NCI-H187 treated with DMSO at 0.1 percent for 48 hours (cell line): Measurements from ENCODE around the gene PRSS33.

Experiments
- DNase-seq: peaks from one replicate; lab custom pipeline; 2025; lab: John Stamatoyannopoulos, UW

PRSS33 gene, protein sequence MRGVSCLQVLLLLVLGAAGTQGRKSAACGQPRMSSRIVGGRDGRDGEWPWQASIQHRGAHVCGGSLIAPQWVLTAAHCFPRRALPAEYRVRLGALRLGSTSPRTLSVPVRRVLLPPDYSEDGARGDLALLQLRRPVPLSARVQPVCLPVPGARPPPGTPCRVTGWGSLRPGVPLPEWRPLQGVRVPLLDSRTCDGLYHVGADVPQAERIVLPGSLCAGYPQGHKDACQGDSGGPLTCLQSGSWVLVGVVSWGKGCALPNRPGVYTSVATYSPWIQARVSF

DNA sequence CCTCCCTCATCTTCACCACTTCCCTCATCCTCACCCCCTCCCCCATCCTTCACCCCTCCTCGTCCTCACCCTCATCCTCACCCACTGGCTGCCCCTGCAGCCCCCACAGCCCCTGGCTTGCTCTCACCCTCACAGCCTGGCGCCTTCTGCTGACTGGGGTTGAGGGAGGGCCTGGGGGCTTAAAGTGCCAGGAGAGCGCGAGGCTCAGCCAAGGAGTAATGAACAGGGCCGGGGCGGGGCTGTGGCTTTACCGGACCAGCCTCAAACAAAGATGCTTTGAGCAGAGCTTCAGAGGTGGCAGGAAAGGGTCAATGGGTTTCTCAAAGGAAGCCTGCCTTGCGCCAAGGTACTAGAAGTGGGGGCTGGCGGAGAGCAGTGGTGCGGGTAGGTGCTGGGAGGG is at the start of gene PRSS33:
Gene PRSS33 (minus strand): TSS at position 155 of the 400 bp plus-strand sequence. CDS start 1,013 bp downstream, outside the sequence.
- no peak for DNase-seq

DNA sequence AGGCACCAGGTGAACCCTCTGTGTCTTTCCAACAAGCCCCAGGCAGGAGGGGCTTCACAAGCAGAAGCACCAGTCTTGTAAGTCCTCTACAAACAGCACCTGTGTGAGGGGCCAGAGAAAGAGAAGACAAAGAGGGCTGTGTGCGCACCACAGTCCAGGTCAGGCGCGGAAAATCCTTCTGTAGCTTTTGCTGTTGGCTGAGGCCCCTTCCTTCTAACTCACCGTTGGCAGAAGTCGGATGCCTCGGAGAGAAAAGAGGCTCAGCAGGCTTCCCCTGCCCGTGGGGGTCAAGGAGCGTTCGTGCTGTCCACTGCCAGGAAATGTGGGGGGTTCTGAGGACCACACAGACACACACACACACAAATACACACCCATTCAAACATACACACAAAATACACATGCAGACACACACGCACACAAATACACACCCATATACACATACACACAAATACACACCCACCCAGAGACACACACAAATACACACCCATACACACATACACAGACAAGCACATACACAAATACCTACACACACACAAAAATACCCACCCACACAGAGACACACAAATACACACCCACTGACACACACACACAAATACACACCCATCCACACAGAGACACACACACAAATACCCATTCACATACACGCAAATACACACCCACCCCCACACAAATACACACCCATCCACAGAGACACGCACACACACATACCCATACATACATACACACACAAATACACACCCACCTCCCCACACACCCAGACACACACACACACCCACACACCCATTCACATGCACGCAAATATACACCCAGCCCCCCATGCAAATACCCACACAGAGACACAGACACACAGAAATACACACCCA is 49.5 kb upstream of the PRSS33 start:
- no peak for DNase-seq

DNA sequence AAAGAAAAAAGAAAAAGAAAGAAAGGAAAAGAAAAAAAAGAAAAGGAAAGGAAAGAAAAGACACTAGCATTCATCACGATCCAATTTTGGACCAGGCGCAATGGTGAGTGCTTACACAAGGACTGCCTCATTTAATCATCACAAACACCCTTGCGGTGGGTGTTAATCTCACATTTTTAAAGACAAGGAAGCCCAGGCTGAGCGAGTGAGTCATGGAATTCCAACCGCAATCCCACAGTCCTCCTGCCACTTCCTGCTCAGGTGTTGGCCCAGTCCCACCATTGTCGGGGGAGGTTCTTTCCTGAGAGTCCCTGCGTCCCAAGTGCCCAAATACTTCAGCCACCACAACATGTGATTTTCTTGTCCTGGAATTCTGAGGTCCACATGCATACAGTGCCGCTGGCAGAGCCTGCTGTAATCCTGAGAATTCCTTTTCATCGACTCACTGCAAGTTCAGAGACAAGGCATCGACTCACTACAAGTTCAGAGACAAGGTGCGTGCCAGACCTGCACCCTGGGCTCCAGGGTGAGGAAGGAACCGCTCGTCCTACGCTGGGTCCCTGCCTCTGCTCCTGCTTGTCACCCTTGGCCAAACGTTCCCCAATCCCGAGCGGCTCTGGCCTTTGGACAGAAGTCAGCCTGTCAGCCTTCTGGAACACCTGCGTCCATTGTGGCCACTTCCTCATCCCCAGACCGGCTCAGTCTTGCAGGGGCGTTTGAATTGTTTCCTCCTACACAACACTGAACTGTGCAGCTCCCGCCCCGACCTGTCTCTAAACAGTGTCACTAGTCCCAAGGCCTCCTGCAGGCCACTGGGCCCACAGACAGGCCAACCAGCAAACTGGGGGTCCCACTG is 48.5 kb upstream of the PRSS33 start:
- DNase-seq = no peak

DNA sequence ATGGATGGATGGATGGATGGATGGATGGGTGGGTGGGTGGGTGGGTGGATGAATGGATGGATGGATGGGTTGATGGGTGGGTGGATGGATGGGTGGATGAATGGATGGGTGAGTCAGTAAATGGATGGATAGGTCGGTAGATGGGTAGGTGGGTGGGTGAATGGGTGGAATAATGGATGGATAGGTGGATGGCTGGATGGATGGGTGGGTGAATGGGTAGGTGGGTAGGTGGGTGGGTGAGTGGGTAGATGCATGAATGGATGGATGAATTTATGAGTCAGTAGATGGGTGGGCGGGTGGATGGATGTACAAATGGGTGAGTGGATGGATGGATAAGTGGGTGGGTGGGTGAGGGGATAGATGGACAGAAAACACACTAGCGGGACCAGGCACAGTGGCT is 47.6 kb upstream of the PRSS33 start:
- DNase-seq = no peak

DNA sequence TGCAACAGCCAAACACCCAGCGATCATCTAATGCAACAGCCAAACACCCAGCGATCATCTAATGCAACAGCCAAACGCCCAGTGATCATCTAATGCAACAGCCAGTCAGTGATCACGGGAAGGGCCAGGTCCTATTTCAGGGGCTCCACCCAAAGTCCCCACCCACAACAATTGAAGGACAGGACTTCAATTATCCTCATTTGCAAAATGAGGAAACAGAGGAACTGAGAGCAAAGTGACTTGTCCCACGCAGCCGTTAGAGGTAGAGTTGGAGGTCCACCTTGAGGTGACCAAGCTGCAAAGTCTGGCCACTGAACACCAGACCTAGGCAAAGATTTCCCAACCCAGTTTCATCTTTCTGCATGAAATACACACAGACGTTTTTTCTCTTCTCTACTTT is 46.4 kb upstream of the PRSS33 start:
- no peak for DNase-seq

DNA sequence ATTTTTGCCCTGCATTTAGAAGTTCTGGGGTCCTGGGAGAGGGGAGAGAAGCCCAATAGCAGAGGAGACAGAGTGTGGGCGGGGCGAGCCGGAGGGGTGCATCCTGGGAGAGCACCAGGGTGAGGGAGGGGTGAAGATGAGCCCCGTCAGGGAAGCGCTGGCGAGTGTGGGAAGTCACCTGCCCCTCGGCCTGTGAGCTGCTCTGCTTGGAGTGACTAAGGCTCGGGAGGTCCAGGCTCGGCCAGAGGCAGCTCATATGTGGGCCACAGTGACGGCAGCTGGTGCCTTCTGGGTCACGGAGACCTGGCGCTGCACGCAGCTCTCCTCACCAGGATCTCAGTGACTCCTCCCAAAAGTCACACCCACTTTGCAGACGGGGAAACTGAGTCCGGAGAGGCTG is 43.8 kb upstream of the PRSS33 start:
- DNase-seq = no peak

DNA sequence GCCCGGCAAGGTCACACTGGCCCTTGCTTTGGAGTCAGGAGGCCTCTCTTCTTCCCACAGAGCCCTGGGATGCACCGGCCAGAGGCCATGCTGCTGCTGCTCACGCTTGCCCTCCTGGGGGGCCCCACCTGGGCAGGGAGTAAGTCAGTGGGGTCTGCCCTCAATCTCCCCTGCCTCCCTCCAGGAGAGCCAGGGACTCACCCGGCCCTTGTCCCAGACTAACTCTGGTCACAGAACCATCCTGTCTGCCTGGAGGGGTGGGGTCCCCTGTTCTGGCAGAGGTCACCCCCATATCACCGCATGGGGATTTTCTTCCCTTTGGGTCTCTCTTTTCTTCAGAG is 43.0 kb upstream of the PRSS33 start:
- DNase-seq = no peak

DNA sequence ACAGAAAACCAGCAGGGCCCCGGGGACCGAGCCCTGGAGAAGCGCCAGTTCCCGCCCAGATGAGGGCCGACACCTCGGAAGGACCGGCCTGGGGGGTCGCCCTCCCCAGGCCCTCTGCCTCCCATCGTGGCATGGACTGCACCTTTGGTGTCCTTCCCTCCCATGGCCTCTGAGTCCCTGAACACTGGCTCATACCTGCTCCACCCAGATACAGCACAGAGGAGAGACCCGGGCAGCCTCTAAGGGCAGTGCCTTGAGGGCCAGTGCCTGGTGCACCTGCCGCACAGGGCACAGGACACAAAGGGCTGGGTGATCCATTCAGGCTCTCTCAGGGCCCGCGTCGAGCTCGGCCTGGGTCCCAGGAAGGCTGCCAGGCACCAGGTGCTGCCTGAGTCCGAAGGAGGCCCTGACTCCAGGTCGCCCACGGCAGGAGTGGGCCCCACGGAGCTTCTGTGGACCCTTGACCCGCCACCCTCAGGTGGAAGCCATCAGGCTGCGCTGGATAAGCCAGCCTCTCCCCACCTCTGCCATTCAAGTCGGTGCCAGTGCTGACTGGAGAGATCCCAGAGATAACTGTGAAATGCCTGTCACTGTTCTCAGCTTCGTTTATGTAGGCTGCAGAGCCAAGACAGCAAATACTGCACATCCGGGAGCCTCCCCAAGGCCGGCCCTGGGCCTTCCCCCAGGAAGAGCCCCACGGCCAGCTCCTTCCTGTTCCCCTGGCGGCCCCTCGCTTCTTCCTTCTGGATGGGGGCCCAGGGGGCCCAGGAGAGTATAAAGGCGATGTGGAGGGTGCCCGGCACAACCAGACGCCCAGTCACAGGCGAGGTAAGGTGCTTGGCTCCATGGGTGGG is 42.4 kb upstream of the PRSS33 start, which contains the start of gene ZG16B:
Gene ZG16B (plus strand): TSS at position 803 of the 854 bp plus-strand sequence. CDS start 139 bp downstream, outside the sequence.
- DNase-seq = no peak

DNA sequence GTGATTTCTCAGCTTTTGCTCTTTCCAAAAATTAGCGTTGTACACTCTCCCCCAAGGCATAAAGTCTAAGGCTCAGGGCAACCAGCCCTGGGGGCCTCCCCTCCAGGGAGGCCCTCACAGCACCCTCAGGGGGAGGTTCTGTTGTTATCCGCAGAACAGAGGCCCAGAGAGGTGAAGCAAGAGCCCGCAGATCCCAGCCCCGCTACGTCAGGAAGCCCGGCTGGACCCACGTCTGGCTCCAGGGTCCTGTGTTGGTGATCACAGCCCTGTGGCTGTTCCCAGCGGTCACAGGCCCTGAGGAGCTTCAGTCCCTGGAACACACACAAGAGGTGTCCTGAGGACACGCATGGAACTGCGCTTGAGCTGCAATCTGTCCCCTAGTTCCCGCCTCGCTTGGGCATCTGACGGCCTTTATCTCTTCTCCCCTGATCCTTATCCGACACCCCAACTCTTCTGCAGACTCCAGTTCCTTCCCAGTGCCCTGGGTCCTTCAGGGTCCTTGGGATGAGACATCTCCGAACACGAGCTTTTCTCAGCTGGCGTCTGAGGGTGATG is 41.6 kb upstream of the PRSS33 start:
- DNase-seq = no peak

DNA sequence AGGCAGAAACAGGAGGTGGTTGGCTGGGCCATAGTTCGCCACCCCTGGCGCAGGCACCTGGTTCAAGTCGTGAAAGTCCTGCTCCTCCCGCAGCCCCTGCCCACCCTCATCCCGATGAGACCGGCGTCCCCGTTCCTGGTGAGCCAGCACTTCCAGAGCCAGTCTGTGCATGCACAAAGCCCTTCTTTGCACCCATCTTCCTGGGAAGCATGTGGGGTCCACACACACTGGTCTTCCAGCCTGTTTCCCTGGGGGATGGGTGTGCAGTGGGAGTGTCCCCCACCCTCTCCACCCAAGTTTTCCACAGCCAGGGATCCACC is 41.1 kb upstream of the PRSS33 start:
- DNase-seq = no peak

DNA sequence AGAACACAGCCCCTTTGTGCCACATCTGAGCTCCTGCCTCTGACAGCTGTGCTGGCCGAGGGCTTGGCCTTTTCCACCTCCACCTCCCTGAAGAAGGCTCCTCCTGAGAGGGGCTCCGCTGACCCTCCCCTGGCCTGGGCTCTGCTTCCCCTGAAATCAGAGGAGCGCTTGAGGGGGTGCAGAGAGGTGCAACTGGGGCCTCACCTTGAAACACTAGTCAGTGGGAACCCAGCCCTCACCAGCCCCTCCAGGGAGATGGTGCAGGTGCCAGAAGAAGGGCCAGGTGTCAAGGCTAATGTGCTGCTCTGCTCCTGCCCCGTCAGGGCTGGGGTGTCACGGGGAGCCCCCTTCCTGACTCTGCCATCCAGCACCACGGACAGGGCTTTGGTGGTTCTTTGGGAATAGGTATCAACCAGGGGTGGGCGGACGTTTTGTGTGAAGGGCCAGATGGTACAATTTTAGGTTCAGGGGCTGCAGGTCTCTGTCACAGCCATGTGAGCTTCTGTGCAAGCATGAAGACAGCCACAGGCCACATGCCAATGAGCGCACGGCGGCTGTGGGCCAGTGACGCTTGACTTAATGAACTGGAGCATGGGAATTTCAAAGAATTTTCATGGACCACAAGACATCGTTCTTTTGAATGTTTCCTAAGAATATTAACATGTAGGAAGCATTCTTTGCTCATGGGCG is 40.6 kb upstream of the PRSS33 start:
- DNase-seq = no peak

DNA sequence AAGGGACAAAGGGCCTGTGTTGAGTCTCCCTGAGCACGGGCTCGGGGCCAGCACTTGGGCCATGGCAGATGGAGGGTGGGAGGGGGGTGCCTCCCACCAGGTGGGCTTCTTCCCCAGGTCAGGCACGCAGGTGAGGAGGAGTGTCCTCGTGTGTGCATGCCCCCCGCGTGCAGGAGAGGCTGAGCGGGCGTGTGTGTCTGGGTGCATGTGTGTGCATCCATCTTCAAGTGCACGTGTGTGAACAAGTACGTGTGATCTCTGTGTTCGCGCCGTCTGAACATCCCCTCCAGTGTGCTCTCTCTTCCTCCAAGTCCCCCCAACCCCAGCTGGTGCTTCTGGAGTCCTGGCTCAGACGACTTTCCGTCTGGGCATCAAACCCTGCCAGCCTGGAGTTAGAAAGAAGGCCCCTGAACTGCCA is 40.0 kb upstream of the PRSS33 start:
- DNase-seq = no peak

DNA sequence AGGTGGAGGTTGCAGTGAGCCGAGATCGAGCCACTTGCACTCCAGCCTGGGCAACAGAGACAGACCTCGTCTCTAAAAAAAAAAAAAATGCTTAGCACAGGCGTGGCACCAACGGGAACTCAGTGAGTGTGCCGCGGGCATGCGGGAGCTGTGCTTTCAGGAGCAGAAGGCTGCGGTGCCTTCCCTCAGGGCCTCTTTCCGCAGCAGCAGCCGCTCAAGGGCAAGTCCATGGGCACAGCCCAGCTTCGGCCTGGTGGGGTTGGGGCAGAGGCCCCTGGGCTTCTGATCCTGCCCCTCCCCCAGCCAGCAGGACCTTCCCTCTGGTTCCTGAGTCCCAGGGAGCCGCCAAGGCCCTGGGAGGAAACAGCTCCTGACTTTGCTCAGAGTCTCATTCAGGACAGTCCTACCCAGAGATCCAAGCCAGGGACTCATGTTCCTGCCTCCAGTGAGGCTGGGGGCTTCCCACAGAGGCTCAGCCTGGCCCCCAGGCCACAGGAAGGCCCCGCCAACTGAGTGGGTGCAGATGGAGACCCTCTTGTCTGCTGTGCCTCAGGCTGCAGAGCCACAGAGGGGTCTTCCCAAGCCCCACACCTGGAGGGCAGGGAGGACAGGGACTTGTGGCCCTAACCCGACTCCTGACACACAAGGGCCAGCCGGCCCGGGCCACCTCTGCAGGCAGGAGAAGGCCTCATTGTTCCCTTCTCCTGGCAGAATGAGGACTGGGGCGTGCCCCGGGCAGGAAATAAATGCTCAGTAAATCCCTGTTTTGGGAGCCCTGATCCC is 39.4 kb upstream of the PRSS33 start:
- no peak for DNase-seq

DNA sequence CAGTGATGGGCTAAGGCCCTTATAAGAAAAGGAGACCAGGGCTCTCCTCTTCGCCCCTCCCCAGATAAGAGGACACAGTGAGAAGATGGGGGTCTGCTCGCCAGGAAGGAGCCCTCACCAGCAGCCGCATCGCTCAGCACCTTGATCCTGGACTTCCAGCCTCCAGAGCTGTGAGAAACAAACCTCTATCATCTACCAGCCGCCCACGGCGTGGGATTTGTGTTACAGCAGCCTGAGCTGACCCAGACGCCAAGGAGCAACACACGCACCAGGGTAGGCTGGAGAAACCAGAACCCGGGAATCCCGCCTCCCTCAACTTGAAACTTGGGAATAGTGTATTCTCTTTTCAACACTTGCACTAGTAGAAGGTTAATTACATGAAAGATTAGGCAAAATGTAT is 38.5 kb upstream of the PRSS33 start:
- DNase-seq = no peak

DNA sequence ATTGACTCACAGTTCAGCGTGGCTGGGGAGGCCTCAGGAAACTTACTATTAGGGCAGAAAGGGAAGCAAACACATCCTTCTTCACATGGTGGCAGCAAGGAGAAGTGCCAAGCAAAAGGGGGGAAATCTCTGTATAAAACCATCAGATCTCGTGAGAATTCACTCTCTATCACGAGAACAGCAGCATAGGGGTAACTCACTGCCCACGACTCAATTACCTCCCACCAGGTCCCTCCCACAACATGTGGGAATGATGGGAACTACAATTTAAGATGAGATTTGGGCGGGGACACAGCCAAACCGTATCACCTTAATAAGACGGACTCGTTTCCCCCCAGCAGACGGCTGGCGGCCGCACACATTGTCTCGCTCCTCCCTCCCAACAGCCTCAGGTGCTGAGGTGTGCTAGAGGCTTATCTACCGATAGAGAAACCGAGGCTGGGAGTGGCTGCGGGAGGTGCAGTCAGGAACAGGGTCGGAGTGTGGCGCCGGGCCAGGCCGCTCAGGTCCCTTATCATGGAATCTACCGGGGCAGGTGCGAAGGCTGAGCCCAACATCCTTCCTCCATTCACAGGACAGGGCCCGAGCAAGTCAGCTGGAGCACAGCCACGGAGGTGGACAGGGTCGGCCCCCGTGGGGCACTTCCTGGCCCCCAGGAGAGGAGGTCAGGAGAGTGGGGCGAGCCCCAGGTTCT is 37.8 kb upstream of the PRSS33 start:
- DNase-seq = no peak

DNA sequence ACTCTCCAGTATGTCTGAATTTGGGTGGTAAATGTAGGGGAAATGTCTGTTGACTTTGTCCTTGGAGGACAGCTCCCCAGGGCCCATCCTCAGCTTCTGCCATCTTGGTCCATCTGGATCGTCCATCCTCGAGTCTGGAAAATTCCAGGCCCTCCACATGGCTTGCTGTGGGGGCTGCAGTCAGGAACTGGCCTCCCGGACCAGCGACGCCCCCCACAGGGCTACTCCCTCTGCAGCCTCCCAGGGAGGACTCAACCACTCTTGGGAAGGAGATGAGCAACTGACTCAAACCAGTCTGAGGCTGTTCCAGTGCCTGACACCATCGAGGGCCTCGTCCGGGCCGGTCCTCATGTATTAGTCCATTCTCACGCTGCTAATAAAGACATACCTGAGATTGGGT is 37.3 kb upstream of the PRSS33 start:
- no peak for DNase-seq

DNA sequence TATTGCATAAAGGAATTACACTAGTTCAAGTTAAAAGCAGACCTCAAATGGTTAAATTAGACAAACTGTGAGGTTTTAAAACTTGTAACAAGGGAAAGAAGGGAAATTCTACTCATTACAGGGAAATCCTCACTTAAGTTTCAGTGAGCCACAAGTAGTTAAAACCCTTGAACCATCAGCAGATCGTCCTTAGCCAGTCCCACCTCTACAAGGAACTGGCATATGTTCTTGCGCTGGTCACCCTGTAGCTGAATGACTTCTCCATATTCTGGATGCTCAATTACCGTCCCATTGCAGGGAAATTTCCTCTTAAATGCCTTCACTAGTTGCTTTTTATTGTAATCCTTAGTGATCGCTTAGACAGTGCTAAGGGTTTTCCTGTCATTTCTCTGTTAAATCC is 35.1 kb upstream of the PRSS33 start:
- no peak for DNase-seq

DNA sequence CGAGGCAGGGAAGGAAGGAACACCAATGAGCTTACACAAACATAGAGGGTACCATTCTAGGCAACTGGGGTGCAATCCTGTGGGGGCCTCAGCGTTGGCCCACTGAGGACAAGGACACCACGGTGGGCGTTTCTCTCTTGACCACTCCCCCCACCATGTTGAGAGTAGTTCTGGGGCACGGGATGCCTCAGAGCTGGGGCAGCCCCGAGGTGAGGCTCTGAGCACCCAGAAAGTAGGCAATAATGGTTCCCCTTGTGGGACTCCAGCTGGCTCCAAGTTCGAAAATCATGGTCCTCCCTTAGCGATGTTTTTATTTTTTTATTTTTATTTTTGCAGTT is 34.8 kb upstream of the PRSS33 start:
- DNase-seq = no peak

DNA sequence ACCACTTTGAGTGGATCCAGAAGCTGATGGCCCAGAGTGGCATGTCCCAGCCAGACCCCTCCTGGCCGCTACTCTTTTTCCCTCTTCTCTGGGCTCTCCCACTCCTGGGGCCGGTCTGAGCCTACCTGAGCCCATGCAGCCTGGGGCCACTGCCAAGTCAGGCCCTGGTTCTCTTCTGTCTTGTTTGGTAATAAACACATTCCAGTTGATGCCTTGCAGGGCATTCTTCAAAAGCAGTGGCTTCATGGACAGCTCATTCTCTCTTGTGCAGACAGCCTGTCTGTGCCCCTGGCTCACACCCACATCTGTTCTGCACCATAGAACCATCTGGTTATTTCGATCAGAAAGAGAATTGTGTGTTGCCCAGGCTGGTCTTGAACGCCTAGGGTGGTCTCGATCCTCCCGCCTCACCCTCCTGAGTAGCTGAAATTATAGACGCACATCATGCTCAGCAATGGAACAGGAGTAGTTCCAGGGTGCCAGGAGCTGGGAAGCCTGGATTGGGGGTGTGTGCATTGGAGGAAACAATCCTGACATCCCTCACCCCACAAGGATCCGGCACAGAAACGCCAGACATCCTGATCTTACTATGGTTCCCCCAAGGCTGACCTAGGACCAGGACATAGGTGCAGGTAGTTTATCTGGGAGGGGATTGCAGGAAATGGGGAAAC is 34.3 kb upstream of the PRSS33 start:
- no peak for DNase-seq
